Effector CD8-positive, alpha-beta T cell (primary cell): ENCODE measurements around the gene ACAD9.

Experiments
- DNase-seq: peaks from one replicate; lab custom pipeline; 2025; lab: John Stamatoyannopoulos, UW

Gene ACAD9

DNA sequence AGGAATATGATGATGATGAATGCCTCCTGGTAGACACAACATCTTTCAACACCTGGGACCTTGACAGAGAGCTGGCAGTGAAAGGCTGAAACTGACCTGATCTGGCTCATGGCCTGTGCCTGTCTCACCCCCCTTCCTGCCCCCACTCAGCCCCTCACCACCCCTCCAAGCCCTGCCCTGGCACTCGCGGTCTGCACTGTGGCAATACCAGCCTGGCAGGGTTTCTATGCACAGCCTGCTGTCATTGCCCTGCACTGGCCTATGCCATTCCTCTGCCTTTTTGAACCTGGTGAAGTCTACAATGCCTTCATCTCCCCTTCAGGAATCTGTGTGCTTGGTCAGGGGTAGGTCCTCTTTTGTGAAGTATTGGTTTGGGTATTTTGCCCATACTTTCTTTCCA, 56.5 kb downstream of the ACAD9 start:
- DNase-seq, result no peak

DNA sequence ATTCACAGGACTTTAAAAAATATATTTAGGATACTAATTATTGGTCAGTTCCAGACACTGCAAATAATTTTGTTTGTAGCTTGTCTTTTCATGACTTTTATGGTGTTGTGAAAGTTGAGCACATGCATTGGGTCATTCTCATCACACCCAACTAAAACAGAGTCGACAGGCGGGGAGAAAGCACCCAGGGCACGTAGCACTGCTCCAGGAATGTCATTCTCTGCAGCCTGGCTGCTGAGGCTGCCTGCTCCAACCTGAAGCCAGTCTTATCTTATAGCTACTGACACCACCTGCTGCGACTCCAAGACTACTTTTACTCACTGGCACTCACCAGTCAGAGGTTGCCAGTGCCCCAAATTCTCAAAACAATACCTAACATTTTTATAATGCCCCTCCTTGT, 56.9 kb downstream of the ACAD9 start:
- DNase-seq, result no peak

DNA sequence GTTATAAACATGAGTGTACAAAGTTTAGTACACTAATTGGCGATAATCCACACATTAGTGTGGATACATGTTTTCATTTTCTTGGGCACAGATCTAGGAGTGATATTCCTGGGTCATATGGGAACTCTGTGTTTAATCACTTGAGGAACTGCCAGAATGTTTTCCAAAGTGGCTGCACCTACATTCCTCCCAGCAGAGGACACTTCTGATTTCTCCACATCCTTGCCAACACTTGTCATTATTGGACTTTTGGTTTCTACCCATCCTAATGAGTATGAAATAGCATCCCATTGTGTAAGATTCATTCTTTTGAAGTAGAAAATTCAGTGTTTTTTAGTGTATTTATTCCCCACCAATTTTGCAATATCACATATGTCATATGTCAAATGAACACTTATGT, 60.8 kb downstream of the ACAD9 start:
- DNase-seq, result no peak

DNA sequence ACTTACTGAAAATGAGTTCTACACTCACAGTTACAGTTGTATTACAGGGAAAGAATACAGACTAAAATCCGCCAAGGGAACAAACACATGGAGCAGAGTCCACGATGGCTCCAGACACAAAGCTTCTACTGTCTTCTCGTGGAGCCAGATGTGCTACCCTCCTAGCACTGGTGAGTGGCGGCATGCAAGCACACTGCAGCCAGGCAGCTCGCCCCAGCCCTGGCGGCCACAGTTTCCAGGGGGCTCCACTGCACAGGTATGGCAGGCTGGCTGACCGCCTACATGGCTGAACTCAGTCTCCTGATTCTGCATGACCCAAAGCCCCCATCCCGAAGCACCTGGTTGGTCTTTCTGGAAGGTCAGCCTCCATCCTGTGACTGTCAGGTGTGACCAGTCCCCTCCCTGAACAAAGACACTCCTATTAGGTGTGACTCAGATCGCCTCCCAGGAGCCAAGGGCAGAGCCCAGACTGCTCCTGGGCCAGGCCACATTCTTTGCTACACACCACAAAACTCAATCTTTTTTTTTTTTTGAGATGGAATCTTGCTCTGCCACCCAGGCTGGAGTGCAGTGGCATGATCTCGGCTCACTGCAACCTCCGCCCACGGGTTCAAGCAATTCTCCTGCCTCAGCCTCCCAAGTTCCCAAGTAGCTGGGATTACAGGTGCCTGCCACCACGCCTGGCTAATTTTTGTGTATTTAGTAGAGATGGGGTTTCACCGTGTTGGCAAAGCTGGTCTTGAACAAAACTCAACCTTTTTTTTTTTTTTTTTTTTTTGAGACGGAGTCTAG, 62.9 kb downstream of the ACAD9 start:
- no peak for DNase-seq

DNA sequence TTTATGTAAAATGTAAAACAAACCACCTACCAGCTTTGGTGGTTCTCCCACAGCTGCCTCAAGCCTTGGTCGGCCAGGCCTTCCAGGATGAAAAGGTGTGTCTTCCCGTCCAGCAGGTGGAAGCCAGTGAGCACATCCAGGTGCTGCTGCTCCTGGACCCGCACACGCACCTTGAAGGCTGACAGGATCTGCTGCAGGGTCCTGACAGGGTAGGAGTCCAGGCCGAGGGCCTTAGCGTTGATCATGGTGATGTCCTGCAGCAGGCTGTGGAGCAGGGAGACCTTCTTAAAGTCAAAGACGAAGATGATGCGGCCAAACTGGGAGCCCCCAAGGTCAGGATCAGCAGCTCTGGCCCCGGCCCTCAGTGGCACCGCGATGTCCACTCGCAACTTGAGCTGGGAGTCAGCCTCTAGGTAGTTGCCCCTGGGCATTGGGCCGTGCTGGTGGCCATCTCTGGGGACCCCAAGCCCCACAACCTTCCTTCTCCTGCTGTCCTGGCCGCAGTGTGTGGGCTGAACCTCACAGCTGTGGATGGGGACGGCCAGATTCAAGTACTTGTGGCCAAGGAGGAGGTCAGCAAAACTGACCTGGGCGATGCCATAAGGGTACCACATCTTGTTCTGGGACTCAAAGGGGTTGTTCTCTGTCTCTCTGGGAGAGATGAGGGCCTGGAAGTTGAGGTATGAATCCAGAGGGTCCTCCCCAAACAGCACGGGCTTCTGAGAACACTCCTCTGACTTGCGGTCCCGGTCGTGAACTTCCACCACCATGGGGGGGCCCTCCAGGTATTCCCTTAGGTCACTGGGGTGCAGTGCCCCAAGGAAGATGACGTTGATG, 65.8 kb downstream of the ACAD9 start:
- DNase-seq, result no peak

DNA sequence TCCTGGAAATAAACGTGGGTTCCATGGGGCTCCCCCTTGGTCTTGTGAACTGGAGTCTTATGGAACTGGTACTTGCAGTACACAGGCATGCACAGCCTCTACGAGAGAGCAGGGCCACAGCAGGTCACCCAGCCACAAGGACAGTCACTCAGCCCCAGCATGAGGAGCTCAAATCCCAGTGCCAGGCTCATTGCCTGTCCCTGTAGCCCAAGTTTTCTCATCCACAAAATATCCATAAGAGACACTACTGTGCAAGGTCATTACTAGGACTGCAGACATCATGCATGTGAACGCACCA, 66.4 kb downstream of the ACAD9 start:
- DNase-seq, result no peak

DNA sequence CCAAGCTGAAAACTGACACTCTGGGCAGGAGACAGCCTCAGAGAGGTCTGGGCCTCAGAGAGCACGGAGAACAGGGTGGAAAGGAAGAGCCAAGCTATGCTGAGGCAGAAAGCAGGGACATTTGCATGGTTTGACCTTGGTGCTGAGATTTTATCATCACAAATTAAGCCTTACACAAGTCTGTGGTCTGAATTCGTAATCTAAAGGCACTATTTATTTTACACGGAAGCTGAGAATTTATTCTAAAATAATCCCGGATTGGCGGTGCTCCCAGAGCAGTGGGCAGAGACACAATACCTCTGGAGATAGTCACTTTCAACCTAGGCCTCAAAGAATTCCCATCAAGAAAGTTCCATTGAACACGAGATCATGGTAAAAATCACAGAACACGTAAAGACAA, 67.0 kb downstream of the ACAD9 start:
- DNase-seq, result no peak

DNA sequence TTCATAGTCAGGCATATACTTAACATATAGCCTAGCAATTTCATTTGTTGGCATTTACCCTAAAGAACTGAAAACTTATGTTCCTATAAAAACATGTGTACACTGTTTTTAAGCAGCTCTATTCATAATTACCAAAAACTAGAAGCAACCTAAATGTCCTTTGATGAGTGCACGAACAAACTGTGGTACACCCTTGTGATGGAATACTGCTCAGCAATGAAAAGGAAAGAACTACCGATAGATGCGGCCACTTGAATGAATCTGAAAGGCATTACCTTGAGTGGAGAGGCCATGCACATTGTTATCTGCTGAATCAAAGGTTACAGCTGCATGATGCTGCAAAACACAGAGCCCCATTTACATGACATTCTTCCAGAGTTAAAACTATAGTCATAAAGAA, 69.7 kb downstream of the ACAD9 start:
- no peak for DNase-seq

DNA sequence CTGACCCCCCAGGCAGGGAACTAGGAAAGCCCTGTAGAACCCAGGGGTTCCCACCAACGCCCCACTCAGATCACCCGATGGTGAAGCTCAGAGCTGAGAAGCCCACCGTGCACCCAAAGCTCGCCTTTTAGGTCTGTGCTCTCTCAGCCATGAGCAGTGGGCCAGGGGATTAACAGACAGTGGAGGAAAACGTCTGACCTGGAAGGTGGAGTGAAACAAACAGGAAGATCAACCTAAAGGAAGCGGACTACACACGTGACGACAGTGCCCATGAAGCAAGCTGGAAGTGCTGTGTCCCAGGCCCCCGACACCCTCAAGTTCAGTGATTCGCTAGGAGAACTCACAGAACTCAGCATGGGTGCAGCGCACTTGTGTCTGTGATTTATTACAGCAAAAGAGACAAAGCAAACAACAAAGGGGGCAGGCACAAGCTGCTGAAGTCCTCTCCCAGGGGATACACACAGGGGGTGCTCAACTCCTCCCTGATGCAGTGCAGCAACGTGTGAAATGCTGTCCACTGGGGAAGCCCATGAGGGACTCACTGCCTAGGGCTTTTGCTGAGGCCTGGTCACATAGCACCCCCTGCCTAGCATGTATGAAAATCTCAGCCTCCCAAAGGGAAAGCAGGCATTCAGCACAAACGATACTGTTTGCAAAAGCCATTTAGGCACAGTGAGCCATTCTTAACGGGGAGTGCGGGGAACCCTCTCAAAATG, 71.0 kb downstream of the ACAD9 start:
- no peak for DNase-seq

DNA sequence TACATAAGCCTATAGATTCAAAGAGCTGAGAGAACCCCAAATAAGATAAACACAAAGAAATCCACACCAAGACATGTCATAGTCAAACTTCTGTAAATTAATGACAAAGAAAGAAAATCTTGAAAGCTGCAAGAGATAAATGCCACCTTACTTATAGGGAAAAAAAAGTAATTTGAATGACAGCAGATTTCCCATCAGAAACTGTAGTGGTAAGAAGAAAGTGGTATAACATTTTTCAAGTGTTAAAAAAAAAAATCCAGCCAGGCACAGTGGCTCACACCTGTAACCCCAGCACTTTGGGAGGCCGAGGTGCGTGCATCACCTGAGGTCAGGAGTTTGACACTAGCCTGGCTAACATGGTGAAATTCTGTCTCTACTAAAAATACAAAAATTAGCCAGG, 77.0 kb downstream of the ACAD9 start:
- no peak for DNase-seq
